NOMO-1 treated with DMSO at 0.1 percent for 48 hours (cell line): ENCODE results near the gene SLC25A22.
A peak's percentile ranks its signal among the peaks of the same experiment; 100 is the strongest.

Source experiments
- DNase-seq: peaks from one replicate; lab custom pipeline; 2025; ENCODE audit not compliant: unreplicated experiment; lab: John Stamatoyannopoulos, UW

The SLC25A22 gene

DNA sequence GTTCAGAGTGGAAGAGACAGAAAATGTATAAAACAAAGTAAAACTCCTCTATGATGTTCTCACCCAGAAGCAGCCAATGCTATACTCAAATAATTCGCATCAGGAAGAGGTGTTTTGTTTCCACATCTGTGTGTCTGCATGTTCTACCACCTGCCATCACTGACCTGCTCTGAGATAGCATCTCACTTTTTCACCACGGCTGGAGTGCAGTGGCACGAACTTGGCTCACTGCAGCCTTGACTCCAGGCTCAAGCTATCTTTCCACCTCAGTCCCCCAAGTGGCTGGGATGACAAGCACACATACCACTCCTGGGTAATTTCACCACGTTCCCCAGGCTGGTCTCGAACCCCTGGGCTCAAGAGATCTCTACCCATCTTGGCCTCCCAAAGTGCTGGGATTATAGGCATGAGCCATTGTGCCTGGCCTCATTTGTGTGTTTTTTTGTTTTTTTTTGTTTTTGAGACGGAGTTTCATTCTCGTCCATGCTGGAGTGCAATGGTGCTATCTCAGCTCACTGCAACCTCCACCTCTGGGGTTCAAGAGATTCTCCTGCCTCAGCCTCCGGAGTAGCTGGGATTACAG lies 36.5 kb downstream of the SLC25A22 start:
- no peak for DNase-seq

DNA sequence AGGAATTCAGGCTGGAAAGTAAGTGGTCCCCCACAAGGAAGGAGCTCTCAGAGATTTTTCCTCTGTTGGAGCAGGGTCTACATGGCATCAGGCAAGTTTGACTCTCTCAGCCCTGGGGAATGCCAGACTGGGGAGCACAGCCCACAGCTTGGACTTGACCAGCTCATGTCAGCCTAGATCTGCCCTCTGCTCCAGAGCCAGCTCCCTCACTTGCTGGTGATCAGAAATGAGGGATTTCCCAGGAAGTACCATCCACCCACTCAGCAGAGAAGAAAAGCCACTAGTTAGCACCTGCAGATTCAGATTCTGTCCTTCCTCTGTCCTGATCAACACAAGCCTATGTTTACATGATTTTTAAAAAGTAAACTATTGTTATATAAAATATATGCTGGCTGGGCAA lies 37.8 kb downstream of the SLC25A22 start:
- no peak for DNase-seq

DNA sequence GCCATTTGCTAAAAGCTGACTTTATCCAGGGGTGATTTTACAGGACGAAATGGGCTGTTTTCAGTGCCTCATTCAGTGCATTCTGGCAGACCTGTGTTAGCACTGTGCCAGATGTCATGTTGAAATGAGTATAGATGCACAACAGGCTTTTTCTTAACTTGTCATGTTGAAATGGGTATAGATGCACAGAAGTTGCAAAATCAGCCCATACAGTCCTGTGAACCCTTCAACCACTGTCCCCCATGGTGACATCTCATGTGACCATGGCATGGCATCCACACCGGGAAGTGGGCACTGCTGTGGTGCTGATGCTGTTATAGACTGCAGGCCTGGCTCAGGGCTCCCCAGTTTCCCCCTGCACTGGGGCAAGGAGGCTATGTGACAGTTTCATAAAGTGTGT lies 48.4 kb downstream of the SLC25A22 start:
- DNase-seq, result no peak

DNA sequence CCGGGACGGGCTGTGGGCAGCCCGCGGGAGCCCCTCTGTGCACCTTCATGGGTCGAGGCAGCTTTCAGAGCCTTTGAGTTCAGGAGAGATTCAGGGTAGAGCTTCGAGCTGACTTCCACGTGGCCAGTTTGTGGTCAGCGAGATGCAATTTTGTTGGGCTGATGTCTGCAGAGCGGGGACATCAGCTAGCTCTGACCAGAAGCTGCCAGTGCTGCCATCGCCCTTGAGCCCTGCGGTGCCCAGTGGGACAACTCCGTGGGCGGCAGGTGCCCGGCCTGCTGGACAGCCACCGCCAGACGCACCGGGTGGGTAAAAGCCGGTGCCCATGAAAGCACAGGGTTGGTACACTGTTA lies 50.1 kb downstream of the SLC25A22 start:
- DNase-seq, result peak; percentile 46

DNA sequence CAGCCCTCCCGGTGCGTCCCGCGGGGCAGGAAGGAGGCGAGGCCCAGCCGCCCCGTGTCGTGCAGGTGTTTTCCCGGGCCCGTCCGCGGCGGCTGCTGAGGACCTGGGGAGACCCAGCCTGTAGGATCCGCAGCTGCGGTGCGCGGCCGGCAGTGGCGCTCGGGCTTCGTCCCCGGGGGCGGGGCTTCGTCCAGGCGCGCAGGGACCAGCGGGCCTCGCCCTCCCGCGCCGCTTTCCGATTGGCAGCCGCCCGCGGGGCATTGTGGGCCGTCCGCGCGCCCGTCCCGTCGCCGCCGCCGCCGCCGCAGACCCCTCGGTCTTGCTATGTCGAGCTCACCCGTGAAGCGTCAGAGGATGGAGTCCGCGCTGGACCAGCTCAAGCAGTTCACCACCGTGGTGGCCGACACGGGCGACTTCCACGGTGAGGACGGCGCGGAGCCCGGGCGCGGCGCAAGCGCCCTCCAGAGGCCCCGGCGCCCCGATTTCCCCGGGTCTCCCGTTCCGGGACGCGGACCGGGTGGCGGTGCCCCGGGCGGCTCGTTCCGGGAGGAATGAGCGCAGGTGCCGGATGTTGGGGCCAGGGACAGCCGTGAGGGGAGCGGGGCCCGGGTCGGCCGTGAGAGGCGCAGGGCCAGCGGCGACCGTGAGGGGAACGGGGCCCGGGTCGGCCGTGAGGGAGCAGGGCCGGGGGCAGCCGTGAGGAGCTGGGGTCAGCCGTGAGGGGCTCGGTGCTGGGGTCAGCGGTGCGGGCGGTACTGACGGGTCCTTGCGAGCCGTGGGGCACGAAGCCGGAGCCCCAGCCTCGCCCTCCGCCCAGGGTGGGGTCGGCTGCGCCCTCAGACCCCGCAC lies 50.7 kb downstream of the SLC25A22 start, which contains the start of gene TALDO1:
TSS of gene TALDO1 (plus strand) at position 307 of the 849 bp plus-strand sequence. CDS start at position 325, 18 bp downstream.
- peak; percentile 92 for DNase-seq

DNA sequence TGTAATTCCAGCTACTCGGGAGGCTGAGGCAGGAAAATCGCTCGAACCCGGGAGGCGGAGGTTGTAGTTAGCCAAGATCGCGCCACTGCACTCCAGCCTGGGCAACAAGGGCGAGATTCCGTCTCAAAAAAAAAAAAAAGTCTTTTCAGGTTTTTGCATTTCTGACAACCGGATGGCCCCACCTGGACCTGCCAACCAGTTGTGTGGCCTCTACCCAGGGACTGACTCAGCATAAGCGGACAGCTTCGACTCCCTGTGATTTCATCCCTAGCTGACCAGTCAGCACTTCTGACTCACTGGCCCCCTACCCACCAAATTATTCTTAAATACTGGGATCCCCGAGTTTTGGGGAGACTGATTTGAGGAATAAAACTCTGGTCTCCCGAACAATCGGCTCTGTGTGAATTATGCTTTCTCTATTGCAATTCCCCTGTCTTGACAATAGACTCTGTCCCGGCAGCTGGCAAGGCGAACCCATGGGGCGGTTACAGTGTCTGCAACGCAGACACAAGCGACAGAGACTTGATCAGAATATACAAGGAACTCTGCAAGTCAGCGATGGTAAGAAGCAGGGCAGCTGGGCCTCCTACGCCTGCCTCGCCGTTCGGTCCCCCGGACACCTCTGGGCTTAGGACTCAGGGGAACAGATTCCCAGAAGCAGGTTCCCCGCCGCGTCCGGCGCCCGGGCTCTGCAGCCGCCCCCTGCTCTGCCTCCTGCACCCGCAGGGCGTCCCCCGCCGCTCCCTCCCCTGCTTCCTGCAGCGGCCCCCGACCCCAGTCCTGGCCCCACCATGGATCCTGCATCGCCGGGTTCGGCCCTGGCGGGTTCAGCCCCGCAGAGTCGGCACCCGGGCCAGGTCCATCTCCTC lies 51.6 kb downstream of the SLC25A22 start:
- DNase-seq, result peak; percentile 23

GRCh38 chr11:745428-745827 lies 52.7 kb downstream of the SLC25A22 start:
- DNase-seq, result no peak

DNA sequence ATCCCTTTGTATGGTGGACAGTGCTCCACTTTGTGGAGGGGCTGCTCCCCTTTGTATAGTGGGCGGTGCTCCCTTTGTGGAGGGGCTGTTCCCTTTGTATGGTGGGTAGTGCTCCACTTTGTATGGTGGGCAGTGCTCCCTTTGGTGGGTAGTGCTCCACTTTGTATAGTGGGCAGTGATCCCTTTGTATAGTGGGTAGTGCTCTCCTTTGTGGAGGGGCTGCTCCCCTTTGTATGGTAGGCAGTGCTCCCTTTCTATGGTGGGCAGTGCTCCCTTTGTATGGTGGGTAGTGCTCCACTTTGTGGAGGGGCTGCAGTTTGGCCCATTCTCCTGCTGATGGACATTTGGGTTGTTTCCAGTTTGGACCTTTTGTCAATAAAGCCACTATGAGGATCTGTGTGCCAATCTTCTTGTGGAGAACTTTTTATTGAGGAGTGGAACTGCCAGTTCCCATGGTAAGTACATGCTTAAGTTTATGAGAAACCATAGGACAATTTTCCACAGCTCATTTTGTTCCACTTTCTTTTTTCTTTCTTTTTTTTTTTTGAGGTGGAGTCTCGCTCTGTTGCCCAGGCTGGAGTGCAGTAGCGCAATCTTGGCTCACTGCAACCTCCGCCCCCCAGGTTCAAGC lies 55.4 kb downstream of the SLC25A22 start:
- no peak for DNase-seq

GRCh38 chr11:742156-742546 lies 55.9 kb downstream of the SLC25A22 start:
- DNase-seq, result no peak
